GM18520 (cell line): ENCODE data around the gene MYL11.
A peak's percentile ranks its signal among the peaks of the same experiment; 100 is the strongest.
"Not testable (repeated sequence)": the region's sequence is repeated elsewhere in the genome, so short reads cannot be mapped to it uniquely, and the experiment has no call there.

Experiments used
- ATAC-seq: cut with Tn5 transposase; IDR thresholded peaks from one replicate; pipeline ENCODE4 v1.9.1; 2021; ENCODE audit not compliant: unreplicated experiment

Gene MYL11

GRCh38 chr16:30395155-30395991 is 20.8 kb downstream of the MYL11 start, which contains the start of gene ZNF48:
Gene ZNF48, plus strand, starts transcription at chr16:30395420. Its CDS starts 375 bp downstream, at chr16:30395795.
- peak; percentile 54 for ATAC-seq

GRCh38 chr16:30395992-30396585 is 21.5 kb downstream of the MYL11 start:
- ATAC-seq, result no peak

GRCh38 chr16:30396627-30397026 is 22.0 kb downstream of the MYL11 start:
- ATAC-seq, result not testable (repeated sequence)

GRCh38 chr16:30397056-30397455 is 22.5 kb downstream of the MYL11 start:
- no peak for ATAC-seq

GRCh38 chr16:30397776-30398660 is 23.4 kb downstream of the MYL11 start:
- ATAC-seq, result no peak

- no peak for ATAC-seq
Observed at GRCh38 chr16:30398661-30399434, 24.2 kb downstream of the MYL11 start.

- no peak for ATAC-seq
Observed at GRCh38 chr16:30399435-30400186, 25.0 kb downstream of the MYL11 start.

GRCh38 chr16:30401768-30402425 is 27.3 kb downstream of the MYL11 start:
- ATAC-seq, result no peak

- ATAC-seq, result no peak
Observed at GRCh38 chr16:30406795-30407101, 32.1 kb downstream of the MYL11 start.

GRCh38 chr16:30407102-30407803 is 32.7 kb downstream of the MYL11 start, which contains the start of gene ZNF771:
Gene ZNF771, plus strand, starts transcription at chr16:30407606. Its CDS starts 448 bp downstream, at chr16:30408054.
- ATAC-seq, result peak; percentile 75

GRCh38 chr16:30407804-30408534 is 33.4 kb downstream of the MYL11 start:
- ATAC-seq, result no peak

- no peak for ATAC-seq
Observed at GRCh38 chr16:30409125-30410060, 34.8 kb downstream of the MYL11 start.

- ATAC-seq, result no peak
Observed at GRCh38 chr16:30413112-30413806, 38.7 kb downstream of the MYL11 start.

- no peak for ATAC-seq
Observed at GRCh38 chr16:30414159-30414558, 39.6 kb downstream of the MYL11 start.

GRCh38 chr16:30416047-30416603 is 41.5 kb downstream of the MYL11 start:
- no peak for ATAC-seq
